Neural progenitor cell (in vitro differentiated cells): ENCODE data around the gene OPN1MW. TPM values are rescaled to one million over a fixed set of nuclear protein-coding genes. Genes with fewer than 3 reads are reported as not detected.
"Not testable (repeated sequence)": the region's sequence is repeated elsewhere in the genome, so short reads cannot be mapped to it uniquely, and the experiment has no call there.

Source experiments
- DNase-seq: peaks from one replicate; pipeline ENCODE4 v3.0.0-alpha.2; 2016; ENCODE audit warnings: low spot score
- H2AFZ ChIP-seq: fragments of 200-600 bp; sonication (generic); replicated peaks from 2 replicates; pipeline ENCODE4 v1.6.1; 2016; ENCODE audit warnings: antibody characterized with exemption
- H3F3A ChIP-seq: fragments of 200-600 bp; sonication (generic); 2 replicates; pipeline ENCODE4 v1.6.1; 2016; ENCODE audit warnings: antibody characterized with exemption, low read depth
- H3K27ac ChIP-seq: fragments of 200-600 bp; sonication (generic); 2 replicates; pipeline ENCODE4 v1.5.1; 2016; ENCODE audit warnings: mild to moderate bottlenecking
- H3K27me3 ChIP-seq: fragments of 200-600 bp; sonication (generic); 2 replicates; pipeline ENCODE4 v1.6.1; 2016; ENCODE audit warnings: mild to moderate bottlenecking, moderate library complexity
- H3K36me3 ChIP-seq: fragments of 200-600 bp; sonication (generic); 2 replicates; pipeline ENCODE4 v1.5.1; 2016
- H3K4me1 ChIP-seq: fragments of 200-600 bp; sonication (generic); 2 replicates; pipeline ENCODE4 v1.6.1; 2016; ENCODE audit warnings: mixed run types
- H3K4me2 ChIP-seq: fragments of 200-600 bp; sonication (generic); 2 replicates; pipeline ENCODE4 v1.6.1; 2016
- H3K4me3 ChIP-seq: fragments of 200-600 bp; sonication (generic); 2 replicates; pipeline ENCODE4 v1.5.1; 2016
- H3K79me2 ChIP-seq: fragments of 200-600 bp; sonication (generic); 2 replicates; pipeline ENCODE4 v1.6.1; 2016; ENCODE audit warnings: low read depth
- H3K9ac ChIP-seq: fragments of 200-600 bp; sonication (generic); 2 replicates; pipeline ENCODE4 v1.6.1; 2016
- H3K9me3 ChIP-seq: fragments of 200-600 bp; sonication (generic); 2 replicates; pipeline ENCODE4 v1.5.1; 2016; ENCODE audit warnings: low read depth
- H4K20me1 ChIP-seq: fragments of 200-600 bp; sonication (generic); 2 replicates; pipeline ENCODE4 v1.6.1; 2016; ENCODE audit warnings: low read depth
- H3K27ac Mint-ChIP-seq: 3 replicates; pipeline ENCODE4 v1.8.0; 2021; ENCODE audit warnings: mixed read lengths
- H3K27me3 Mint-ChIP-seq: 2 replicates; pipeline ENCODE4 v1.8.0; 2022; ENCODE audit warnings: low read depth, mild to moderate bottlenecking, inconsistent platforms, moderate library complexity, mixed read lengths; ENCODE audit not compliant: insufficient read depth
- H3K36me3 Mint-ChIP-seq: 3 replicates; pipeline ENCODE4 v1.8.0; 2021; ENCODE audit warnings: mixed read lengths
- H3K4me1 Mint-ChIP-seq: 3 replicates; pipeline ENCODE4 v1.8.0; 2021; ENCODE audit warnings: mixed read lengths
- H3K4me3 Mint-ChIP-seq: 3 replicates; pipeline ENCODE4 v1.8.0; 2021; ENCODE audit warnings: mild to moderate bottlenecking, moderate library complexity, mixed read lengths
- H3K9me3 Mint-ChIP-seq: 3 replicates; pipeline ENCODE4 v1.8.0; 2020; ENCODE audit warnings: mixed read lengths
- total RNA-seq: library from RNA; depleted of rRNA; stranded (reverse); fragments of >200 nt; gene quantifications from 2 replicates; pipeline ENCODE4 v1.2.3, GENCODE V29; 2015; ENCODE audit warnings: low replicate concordance

The OPN1MW gene
- total RNA-seq, 1 donor from 2014 or later: not detected

GRCh38 chrX:154192846-154193245 lies 10.4 kb downstream of the OPN1MW start:
- not testable (repeated sequence) for H3K36me3 Mint-ChIP-seq, H3K27me3 Mint-ChIP-seq, DNase-seq, H3K27ac Mint-ChIP-seq, H3K79me2 ChIP-seq, H3K9me3 ChIP-seq, H3K4me3 ChIP-seq, H3K4me2 ChIP-seq, H2AFZ ChIP-seq, H3K4me3 Mint-ChIP-seq, H3K27ac ChIP-seq, H3F3A ChIP-seq, H3K4me1 ChIP-seq, H3K9ac ChIP-seq, H3K27me3 ChIP-seq, H3K36me3 ChIP-seq, H4K20me1 ChIP-seq, H3K9me3 Mint-ChIP-seq, H3K4me1 Mint-ChIP-seq

- not testable (repeated sequence) for H3K27me3 ChIP-seq, H4K20me1 ChIP-seq, H3K4me2 ChIP-seq, H3K79me2 ChIP-seq, H3K4me3 Mint-ChIP-seq, H3K4me3 ChIP-seq, H3K9ac ChIP-seq, H3K36me3 Mint-ChIP-seq, H3K27me3 Mint-ChIP-seq, H3K4me1 Mint-ChIP-seq, DNase-seq, H3K36me3 ChIP-seq, H3K27ac Mint-ChIP-seq, H3K4me1 ChIP-seq, H2AFZ ChIP-seq, H3K9me3 Mint-ChIP-seq, H3F3A ChIP-seq, H3K27ac ChIP-seq, H3K9me3 ChIP-seq
Observed at GRCh38 chrX:154194316-154194715, 11.9 kb downstream of the OPN1MW start.

GRCh38 chrX:154196466-154196865 lies 14.1 kb downstream of the OPN1MW start:
- not testable (repeated sequence) for H3K4me3 ChIP-seq, H4K20me1 ChIP-seq, H2AFZ ChIP-seq, H3K36me3 Mint-ChIP-seq, H3K79me2 ChIP-seq, H3K36me3 ChIP-seq, H3K4me2 ChIP-seq, H3F3A ChIP-seq, H3K4me1 ChIP-seq, H3K4me1 Mint-ChIP-seq, H3K9ac ChIP-seq, H3K27me3 Mint-ChIP-seq, DNase-seq, H3K4me3 Mint-ChIP-seq, H3K27ac Mint-ChIP-seq, H3K9me3 Mint-ChIP-seq, H3K9me3 ChIP-seq, H3K27ac ChIP-seq, H3K27me3 ChIP-seq

- not testable (repeated sequence) for DNase-seq, H3K4me2 ChIP-seq, H3F3A ChIP-seq, H3K4me3 Mint-ChIP-seq, H3K36me3 ChIP-seq, H4K20me1 ChIP-seq, H3K36me3 Mint-ChIP-seq, H3K9me3 ChIP-seq, H3K9ac ChIP-seq, H3K4me3 ChIP-seq, H3K9me3 Mint-ChIP-seq, H3K27ac Mint-ChIP-seq, H3K79me2 ChIP-seq, H3K4me1 Mint-ChIP-seq, H3K27me3 ChIP-seq, H3K4me1 ChIP-seq, H3K27ac ChIP-seq, H3K27me3 Mint-ChIP-seq, H2AFZ ChIP-seq
Observed at GRCh38 chrX:154209670-154210418, 27.4 kb downstream of the OPN1MW start.

GRCh38 chrX:154211057-154211456 lies 28.7 kb downstream of the OPN1MW start:
- not testable (repeated sequence) for H3K4me1 Mint-ChIP-seq, H3K9me3 ChIP-seq, H3K4me3 ChIP-seq, H3F3A ChIP-seq, H3K27me3 ChIP-seq, H3K36me3 ChIP-seq, H3K27ac Mint-ChIP-seq, H2AFZ ChIP-seq, H3K9me3 Mint-ChIP-seq, DNase-seq, H3K4me1 ChIP-seq, H3K9ac ChIP-seq, H4K20me1 ChIP-seq, H3K4me2 ChIP-seq, H3K79me2 ChIP-seq, H3K27ac ChIP-seq, H3K36me3 Mint-ChIP-seq, H3K27me3 Mint-ChIP-seq, H3K4me3 Mint-ChIP-seq

GRCh38 chrX:154211499-154211898 lies 29.1 kb downstream of the OPN1MW start:
- H3K9me3 Mint-ChIP-seq, H3K9ac ChIP-seq, H3K4me3 ChIP-seq, H2AFZ ChIP-seq, H3K27me3 Mint-ChIP-seq, H3K27me3 ChIP-seq, H4K20me1 ChIP-seq, H3K27ac ChIP-seq, H3F3A ChIP-seq, H3K4me3 Mint-ChIP-seq, H3K36me3 ChIP-seq, H3K36me3 Mint-ChIP-seq, H3K9me3 ChIP-seq, H3K4me1 ChIP-seq, H3K4me1 Mint-ChIP-seq, H3K4me2 ChIP-seq, H3K79me2 ChIP-seq, H3K27ac Mint-ChIP-seq, DNase-seq: not testable (repeated sequence)

GRCh38 chrX:154219456-154219855 lies 37.1 kb downstream of the OPN1MW start, which contains the start of gene OPN1MW2:
OPN1MW2 (plus strand) TSS chrX:154219756; CDS start chrX:154219816, 60 bp downstream.
- H3K79me2 ChIP-seq, H3K4me2 ChIP-seq, H3F3A ChIP-seq, H2AFZ ChIP-seq, H4K20me1 ChIP-seq, H3K9me3 ChIP-seq, H3K27ac Mint-ChIP-seq, H3K9me3 Mint-ChIP-seq, DNase-seq, H3K4me1 Mint-ChIP-seq, H3K9ac ChIP-seq, H3K4me3 ChIP-seq, H3K27me3 ChIP-seq, H3K36me3 Mint-ChIP-seq, H3K4me3 Mint-ChIP-seq, H3K4me1 ChIP-seq, H3K36me3 ChIP-seq, H3K27me3 Mint-ChIP-seq, H3K27ac ChIP-seq: not testable (repeated sequence)

GRCh38 chrX:154225292-154225691 lies 42.9 kb downstream of the OPN1MW start:
- not testable (repeated sequence) for H4K20me1 ChIP-seq, H3K4me2 ChIP-seq, H3K27ac ChIP-seq, H3K4me1 Mint-ChIP-seq, H3K79me2 ChIP-seq, DNase-seq, H3K9me3 Mint-ChIP-seq, H3F3A ChIP-seq, H3K36me3 ChIP-seq, H3K9me3 ChIP-seq, H3K27me3 Mint-ChIP-seq, H3K36me3 Mint-ChIP-seq, H3K27ac Mint-ChIP-seq, H3K4me1 ChIP-seq, H2AFZ ChIP-seq, H3K4me3 Mint-ChIP-seq, H3K9ac ChIP-seq, H3K27me3 ChIP-seq, H3K4me3 ChIP-seq
